ENCODE results near the gene GRIN2D. TPM values are rescaled to one million over a fixed set of nuclear protein-coding genes. Genes with fewer than 3 reads are reported as not detected.

The GRIN2D gene
- total RNA-seq, 4 donors from 2014 or later = 0.07 to 0.27 (median 0.09) TPM; not detected in 1

- intact Hi-C loops (cut with DNase I; ENCODE audit: low total_unique reads) = no loop called here
- Histone ChIP-seq H3K4me1 (peaks cover 0 to 7% of the 10 kb centered on the region in 2 donors), H3K9me3 (no peaks in the 10 kb centered on the region), H3K27me3 (peaks cover 32 to 48% (median 40%) of the 10 kb centered on the region in 3 donors), H3K36me3 (no peaks in the 10 kb centered on the region), H3K27ac (no peak overlapping the region), H3K4me3 (peak overlapping the region in 2 of 4 donors; percentile 32 to 35)
- ATAC-seq (no peak), DNase-seq (no peak)
- in situ Hi-C loops (cut with MboI; ENCODE audit: low sequenced_read_pairs in 4 of 4) = no loop called here
- no peak for TF ChIP-seq POLR2A (IDR thresholded peaks at IDR 0.05)
These were observed 20.6 kb downstream of the GRIN2D start for GRCh38 chr19:48413879-48414587.

- Histone ChIP-seq H3K27me3 (peaks cover 32 to 48% (median 40%) of the 10 kb centered on the region in 3 donors), H3K9me3 (no peaks in the 10 kb centered on the region), H3K4me3 (peak overlapping the region in 2 of 4 donors; percentile 32 to 35), H3K27ac (no peak overlapping the region), H3K36me3 (no peaks in the 10 kb centered on the region), H3K4me1 (peaks cover 0 to 7% of the 10 kb centered on the region in 2 donors)
- peak; percentile 32 to 74 for ATAC-seq
- in situ Hi-C loops (cut with MboI; ENCODE audit: low sequenced_read_pairs in 4 of 4) (no loop called here), intact Hi-C loops (cut with DNase I; ENCODE audit: low total_unique reads) (no loop called here)
- TF ChIP-seq POLR2A (IDR thresholded peaks at IDR 0.05) = no peak
- no peak for TF ChIP-seq CTCF (IDR thresholded peaks at IDR 0.05 in 4 of 5, conservative IDR thresholded peaks at IDR 0.05 in 1 of 5)
- DNase-seq = peak; percentile 52 to 64
These were observed 21.9 kb downstream of the GRIN2D start for GRCh38 chr19:48415395-48415794.

GRCh38 chr19:48415806-48416221 is 22.3 kb downstream of the GRIN2D start:
- Histone ChIP-seq H3K9me3 (no peaks in the 10 kb centered on the region), H3K4me3 (no peak overlapping the region), H3K27me3 (peaks cover 32 to 45% (median 40%) of the 10 kb centered on the region in 3 donors), H3K4me1 (peaks cover 0 to 7% of the 10 kb centered on the region in 2 donors), H3K36me3 (no peaks in the 10 kb centered on the region), H3K27ac (no peak overlapping the region)
- TF ChIP-seq CTCF (IDR thresholded peaks at IDR 0.05 in 4 of 5, conservative IDR thresholded peaks at IDR 0.05 in 1 of 5) (no peak), POLR2A (IDR thresholded peaks at IDR 0.05) (no peak)
- DNase-seq (no peak), ATAC-seq (no peak)
- in situ Hi-C loops (cut with MboI; ENCODE audit: low sequenced_read_pairs in 4 of 4) = no loop called here
- intact Hi-C loops (cut with DNase I; ENCODE audit: low total_unique reads) = no loop called here

DNA sequence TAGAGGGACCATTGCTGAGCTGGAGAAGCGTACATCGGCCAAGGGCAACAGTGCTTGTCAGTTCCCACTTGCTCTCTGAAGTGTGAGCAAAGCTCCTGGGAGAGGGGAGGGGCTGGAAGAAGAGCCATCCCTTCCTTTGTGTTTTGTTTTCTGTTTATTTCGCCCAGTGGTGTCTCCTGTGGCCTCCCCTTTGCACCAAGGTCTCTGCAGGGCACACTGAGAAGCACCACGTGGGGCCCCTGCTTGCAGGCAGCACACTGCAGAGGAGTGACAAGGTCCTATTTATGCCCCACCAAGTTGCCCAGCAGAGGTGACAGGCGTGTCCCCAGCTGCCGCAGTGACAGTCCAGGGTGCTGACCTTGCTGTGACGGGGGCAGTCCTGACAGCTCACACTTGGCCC is 24.0 kb downstream of the GRIN2D start:
- no peak for DNase-seq
- Histone ChIP-seq H3K9me3 (no peaks in the 10 kb centered on the region), H3K36me3 (no peaks in the 10 kb centered on the region), H3K27ac (no peak overlapping the region), H3K4me3 (no peak overlapping the region), H3K27me3 (peaks cover 32 to 40% (median 36%) of the 10 kb centered on the region in 3 donors), H3K4me1 (peaks cover 0 to 7% of the 10 kb centered on the region in 2 donors)
- TF ChIP-seq POLR2A (IDR thresholded peaks at IDR 0.05) = no peak
- TF ChIP-seq CTCF (IDR thresholded peaks at IDR 0.05 in 4 of 5, conservative IDR thresholded peaks at IDR 0.05 in 1 of 5) = no peak
- in situ Hi-C loops (cut with MboI; ENCODE audit: low sequenced_read_pairs in 4 of 4) = no loop called here
- ATAC-seq = no peak
- intact Hi-C loops (cut with DNase I; ENCODE audit: low total_unique reads) = no loop called here

- Histone ChIP-seq H3K27ac (no peak overlapping the region), H3K27me3 (peaks cover 32 to 37% (median 33%) of the 10 kb centered on the region in 3 donors), H3K4me1 (peaks cover 0 to 7% of the 10 kb centered on the region in 2 donors), H3K36me3 (no peaks in the 10 kb centered on the region), H3K4me3 (no peak overlapping the region), H3K9me3 (no peaks in the 10 kb centered on the region)
- DNase-seq = no peak
- TF ChIP-seq CTCF (IDR thresholded peaks at IDR 0.05 in 4 of 5, conservative IDR thresholded peaks at IDR 0.05 in 1 of 5) (no peak), POLR2A (IDR thresholded peaks at IDR 0.05) (no peak)
- intact Hi-C loops (cut with DNase I; ENCODE audit: low total_unique reads) (no loop called here), in situ Hi-C loops (cut with MboI; ENCODE audit: low sequenced_read_pairs in 4 of 4) (no loop called here)
- no peak for ATAC-seq
These were observed 25.0 kb downstream of the GRIN2D start for GRCh38 chr19:48418317-48419064.

All from gastrocnemius medialis (tissue), 4 donors.